HepG2 (cell line): ENCODE measurements around the gene DPEP3. TPM values are rescaled to one million over a fixed set of nuclear protein-coding genes. Genes with fewer than 3 reads are reported as not detected.

ENCODE experiments used
- ATAC-seq: fragments of 200-7000 bp; cut with Tn5 transposase; 3 replicates; pipeline ENCODE4 v1.9.1; 2020; ENCODE audit warnings: mild to moderate bottlenecking, moderate library complexity
- BruUV-seq: library from RNA; stranded (reverse); fragments of 400-500 nt; replicated peaks from 2 replicates; lab custom pipeline; 2021; lab: Mats Ljungman, UMichigan
- CTCF ChIA-PET: fragments of 300-600 bp; formaldehyde crosslinking; extraction: SDS; loops from one replicate; lab custom pipeline; 2021; ENCODE audit warnings: low total read pairs, inconsistent platforms, low intra/inter-chr PET ratio; lab: Yijun Ruan, JAX
- POLR2A ChIA-PET: fragments of 350-600 bp; sonication (Branson Sonifier 250); formaldehyde crosslinking; loops from one replicate; lab custom pipeline; 2020; ENCODE audit warnings: antibody characterized with exemption, inconsistent platforms; lab: Yijun Ruan, JAX
- DNase-seq: peaks from one replicate; pipeline ENCODE4 v3.0.0-alpha.2; 2015; ENCODE audit warnings: low spot score
- FAIRE-seq: peaks from 3 replicates; lab custom pipeline; 2011; peaks lifted over from hg19 to GRCh38; lab: Jason Lieb, UNC
- H2AFZ ChIP-seq: one replicate; pipeline ENCODE4 v1.6.1; 2011; ENCODE audit warnings: low read length, inconsistent platforms
- H3K27ac ChIP-seq: fragments of 300-600 bp; 3 replicates; pipeline ENCODE4 v1.8.0; 2011; ENCODE audit warnings: mixed run types, mild to moderate bottlenecking, mixed read lengths, low read length, inconsistent platforms; ENCODE audit not compliant: insufficient read depth; ENCODE audit errors: extremely low read length
- H3K27me3 ChIP-seq, 2 experiments: fragments of 200-600 bp in 1 of 2; 2 replicates in 1 of 2; 3 replicates in 1 of 2; pipeline versions ENCODE4 v1.6.0 to v1.8.0; 2011; ENCODE audit warnings: low read length in 2 of 2, mild to moderate bottlenecking in 2 of 2, moderate library complexity in 2 of 2, inconsistent platforms in 1 of 2; ENCODE audit not compliant: insufficient read depth in 2 of 2, control insufficient read depth in 1 of 2
- H3K36me3 ChIP-seq, 2 experiments: fragments of 200-600 bp in 1 of 2; replicated peaks in 1 of 2; 2 replicates in 1 of 2; 3 replicates in 1 of 2; pipeline versions ENCODE4 v1.5.1 to v1.8.0; 2011; ENCODE audit warnings: low read length in 2 of 2, inconsistent platforms in 1 of 2; ENCODE audit not compliant: insufficient read depth in 2 of 2, control insufficient read depth in 1 of 2
- H3K4me1 ChIP-seq: 2 replicates; pipeline ENCODE4 v1.5.1; 2012; ENCODE audit warnings: low read length, inconsistent platforms; ENCODE audit not compliant: insufficient read depth
- H3K4me2 ChIP-seq: 2 replicates; pipeline ENCODE4 v1.6.0; 2011; ENCODE audit warnings: low read depth, low read length, inconsistent platforms
- H3K4me3 ChIP-seq, 3 experiments: fragments of 200-600 bp in 1 of 3; sonication (generic), shearing (Covaris generic) in 1 of 3; replicated peaks in 1 of 3; 2 replicates each; pipeline ENCODE4 v1.5.1; 2011 to 2016; ENCODE audit warnings: low read length in 3 of 3, inconsistent platforms in 2 of 3, low read depth in 2 of 3, mild to moderate bottlenecking in 2 of 3, control low read depth in 1 of 3, mixed read lengths in 1 of 3; ENCODE audit not compliant: insufficient read depth in 1 of 3
- H3K79me2 ChIP-seq: one replicate; pipeline ENCODE4 v1.6.1; 2011; ENCODE audit warnings: low read length, inconsistent platforms; ENCODE audit not compliant: insufficient read depth
- H3K9ac ChIP-seq: 2 replicates; pipeline ENCODE4 v1.6.0; 2011; ENCODE audit warnings: mild to moderate bottlenecking, low read depth, low read length, inconsistent platforms; ENCODE audit not compliant: insufficient read depth
- H3K9me3 ChIP-seq: 2 replicates; pipeline ENCODE4 v1.5.1; 2012; ENCODE audit warnings: mild to moderate bottlenecking, low read length
- H4K20me1 ChIP-seq: 2 replicates; pipeline ENCODE4 v1.6.0; 2011; ENCODE audit warnings: inconsistent platforms, mild to moderate bottlenecking, low read length, moderate library complexity; ENCODE audit not compliant: insufficient read depth
- CENPT ChIP-seq: sonication (generic); formaldehyde crosslinking; IDR thresholded peaks from 2 replicates; pipeline ENCODE4 v1.8.0; 2022; ENCODE audit warnings: low read depth, mild to moderate bottlenecking, moderate library complexity, missing genetic modification reagents
- KAT7 ChIP-seq: IDR thresholded peaks from 2 replicates; pipeline ENCODE4 v1.6.1; 2018; ENCODE audit warnings: borderline replicate concordance, missing compliant biosample characterization
- SIX4 ChIP-seq: sonication (generic); formaldehyde crosslinking; IDR thresholded peaks from 2 replicates; pipeline ENCODE4 v1.4.0; 2020; ENCODE audit warnings: missing genetic modification reagents
- TOPORS ChIP-seq: sonication (generic); formaldehyde crosslinking; IDR thresholded peaks from 2 replicates; pipeline ENCODE4 v1.8.0; 2023; ENCODE audit warnings: mild to moderate bottlenecking, missing genetic modification reagents
- ZNF205 ChIP-seq: IDR thresholded peaks from 2 replicates; pipeline ENCODE4 v1.6.1; 2018; ENCODE audit warnings: missing biosample characterization, missing genetic modification reagents
- ZNF407 ChIP-seq: sonication (generic); formaldehyde crosslinking; IDR thresholded peaks from one replicate; pipeline ENCODE4 v1.5.1; 2020; ENCODE audit warnings: mild to moderate bottlenecking, missing genetic modification reagents; ENCODE audit errors: not compliant biosample characterization
- WGBS: methylation state at CpG from one replicate; pipeline ENCODE4 v1.1.6; 2017; ENCODE audit warnings: low lambda C conversion rate; 5-methylcytosine and 5-hydroxymethylcytosine counted together
- in situ Hi-C: cut with HindIII; loops from 2 replicates; pipeline ENCODE4 v1.10.0; 2017; ENCODE audit warnings: low pct_unique_long_range_greater_than_20kb; ENCODE audit not compliant: extremely low pct_ligation_motif_present
- intact Hi-C: fragments of 100-400 bp; cut with micrococcal nuclease; formaldehyde crosslinking; loops from one replicate; pipeline ENCODE4 v1.10.0; 2022; ENCODE audit not compliant: unreplicated experiment
- polyA plus RNA-seq, 8 experiments: library from polyadenylated mRNA; depleted of rRNA in 3 of 8; stranded (reverse) in 7 of 8; unstranded in 1 of 8; fragments of >200 nt; fragmentation: Illumina TruSeq in 4 of 8; extraction: Trizol in 4 of 8; gene quantifications; 2 replicates each; pipeline versions ENCODE4 v1.2.1 to v1.2.3, GENCODE V29; 2011 to 2016; ENCODE audit warnings: low read depth in 4 of 8, missing spikeins in 1 of 8, mixed read lengths in 1 of 8; ENCODE audit not compliant: insufficient read depth in 1 of 8
- total RNA-seq, 5 experiments: library from RNA; depleted of rRNA; stranded (reverse); fragments of >200 nt; fragmentation: Illumina TruSeq; extraction: Trizol; gene quantifications; 2 replicates each; pipeline ENCODE4 v1.2.3, GENCODE V29; 2016; ENCODE audit warnings: low read depth in 1 of 5
- TF ChIP-seq, protein P1 (sequence below): IDR thresholded peaks from 2 replicates; pipeline ENCODE4 v1.6.1; 2016; ENCODE audit warnings: mild to moderate bottlenecking, missing biosample characterization, missing genetic modification reagents

DPEP3 gene
- total and polyA plus RNA-seq, 2 of the 13 experiments (the other 11 are each of a cell fraction or from before 2014, with no cell fraction given), result not detected

GRCh38 chr16:67977005-67977404 lies 3.3 kb downstream of the DPEP3 start (continued):
- no peak for TF ChIP-seq ZNF407

GRCh38 chr16:67976205-67976604 lies 4.1 kb downstream of the DPEP3 start:
- H3K27me3 ChIP-seq, result peaks cover 5 to 40% of the 10 kb centered on the region in 2 experiments; a peak in 4 of 5 replicates
- H3K4me1 ChIP-seq, result peaks cover 47% of the 10 kb centered on the region
- no peak overlapping the region for H3K4me2 ChIP-seq
- H3K27ac ChIP-seq, result no peak overlapping the region
- no peaks in the 10 kb centered on the region for H4K20me1 ChIP-seq
- peak; percentile 20 for ATAC-seq
- H3K9ac ChIP-seq, result no peak overlapping the region
- CTCF ChIA-PET, result no interaction called here
- H3K36me3 ChIP-seq, result no peaks in the 10 kb centered on the region
- intact Hi-C loops, result no loop called here
- no peaks in the 10 kb centered on the region for H3K79me2 ChIP-seq
- DNase-seq, result no peak
- 37% methylated on average over 2 of the region's 2 CpGs for WGBS
- in situ Hi-C loops, result no loop called here
- POLR2A ChIA-PET, result interaction anchor here (2.3 kb wide), 1 partner anchor 10 kb away, joined by 9 read pairs; no protein-coding TSS in a partner anchor
- no TSS peak for BruUV-seq
- no peaks in the 10 kb centered on the region for H3K9me3 ChIP-seq
- no peak for FAIRE-seq
- H3K4me3 ChIP-seq, result no peak overlapping the region
- no peak overlapping the region for H2AFZ ChIP-seq
- no peak for TF ChIP-seq TOPORS (CRISPR knock-in tag)
- TF ChIP-seq CENPT (CRISPR knock-in tag), result 0 out of 2 replicates have a peak, but pooled peaks have one; percentile 24
- TF ChIP-seq, protein P1, sequence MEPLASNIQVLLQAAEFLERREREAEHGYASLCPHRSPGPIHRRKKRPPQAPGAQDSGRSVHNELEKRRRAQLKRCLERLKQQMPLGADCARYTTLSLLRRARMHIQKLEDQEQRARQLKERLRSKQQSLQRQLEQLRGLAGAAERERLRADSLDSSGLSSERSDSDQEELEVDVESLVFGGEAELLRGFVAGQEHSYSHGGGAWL, result no peak
- TF ChIP-seq SIX4 (CRISPR knock-in tag), result no peak
- TF ChIP-seq KAT7 (CRISPR knock-in tag), result no peak
- no peak for TF ChIP-seq ZNF205 (CRISPR knock-in tag)
